ENCODE results near the gene CARMIL1.

Gene CARMIL1

DNA sequence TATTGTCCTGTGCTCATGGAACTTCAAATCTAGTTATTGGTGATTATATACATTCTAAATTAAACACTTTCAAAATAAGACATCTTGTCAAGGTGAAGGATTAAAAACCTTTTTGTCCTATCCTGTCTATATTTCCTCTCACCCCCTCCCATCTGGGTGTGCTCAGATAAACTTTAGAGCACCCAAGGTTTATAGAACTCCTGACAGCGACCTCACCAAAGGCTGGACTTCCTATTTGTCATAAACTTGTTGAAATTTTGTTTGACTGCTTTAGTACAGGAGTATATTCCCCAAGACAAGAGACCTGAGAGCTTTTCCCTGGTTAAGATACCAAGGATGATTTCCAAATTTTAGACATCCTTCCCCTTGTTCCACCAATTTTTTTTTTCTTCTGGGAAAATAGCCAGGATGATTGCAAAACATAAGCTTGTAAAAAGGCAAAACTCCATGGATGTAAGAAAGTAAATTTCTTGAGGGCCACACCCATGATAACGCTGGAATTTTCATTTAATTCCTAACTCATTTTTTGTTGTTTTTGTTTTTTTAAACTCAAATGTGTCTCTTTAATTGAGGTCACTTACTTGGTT is 33.0 kb downstream of the CARMIL1 start:
- peak; percentile 21 for DNase-seq (ENCODE audit: low read depth)
- TF ChIP-seq, protein P1, sequence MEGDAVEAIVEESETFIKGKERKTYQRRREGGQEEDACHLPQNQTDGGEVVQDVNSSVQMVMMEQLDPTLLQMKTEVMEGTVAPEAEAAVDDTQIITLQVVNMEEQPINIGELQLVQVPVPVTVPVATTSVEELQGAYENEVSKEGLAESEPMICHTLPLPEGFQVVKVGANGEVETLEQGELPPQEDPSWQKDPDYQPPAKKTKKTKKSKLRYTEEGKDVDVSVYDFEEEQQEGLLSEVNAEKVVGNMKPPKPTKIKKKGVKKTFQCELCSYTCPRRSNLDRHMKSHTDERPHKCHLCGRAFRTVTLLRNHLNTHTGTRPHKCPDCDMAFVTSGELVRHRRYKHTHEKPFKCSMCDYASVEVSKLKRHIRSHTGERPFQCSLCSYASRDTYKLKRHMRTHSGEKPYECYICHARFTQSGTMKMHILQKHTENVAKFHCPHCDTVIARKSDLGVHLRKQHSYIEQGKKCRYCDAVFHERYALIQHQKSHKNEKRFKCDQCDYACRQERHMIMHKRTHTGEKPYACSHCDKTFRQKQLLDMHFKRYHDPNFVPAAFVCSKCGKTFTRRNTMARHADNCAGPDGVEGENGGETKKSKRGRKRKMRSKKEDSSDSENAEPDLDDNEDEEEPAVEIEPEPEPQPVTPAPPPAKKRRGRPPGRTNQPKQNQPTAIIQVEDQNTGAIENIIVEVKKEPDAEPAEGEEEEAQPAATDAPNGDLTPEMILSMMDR (conservative IDR thresholded peaks at IDR 0.05; ENCODE audit: low read depth, low read length): no peak
- H3K4me3 ChIP-seq (ENCODE audit: low read depth, low read length): no peak overlapping the region

GRCh38 chr6:25312703-25313102 is 33.5 kb downstream of the CARMIL1 start:
- H3K4me3 ChIP-seq (ENCODE audit: low read depth, low read length): no peak overlapping the region
- DNase-seq (ENCODE audit: low read depth): peak; percentile 47
- TF ChIP-seq, protein P1 (conservative IDR thresholded peaks at IDR 0.05; ENCODE audit: low read depth, low read length): no peak

DNA sequence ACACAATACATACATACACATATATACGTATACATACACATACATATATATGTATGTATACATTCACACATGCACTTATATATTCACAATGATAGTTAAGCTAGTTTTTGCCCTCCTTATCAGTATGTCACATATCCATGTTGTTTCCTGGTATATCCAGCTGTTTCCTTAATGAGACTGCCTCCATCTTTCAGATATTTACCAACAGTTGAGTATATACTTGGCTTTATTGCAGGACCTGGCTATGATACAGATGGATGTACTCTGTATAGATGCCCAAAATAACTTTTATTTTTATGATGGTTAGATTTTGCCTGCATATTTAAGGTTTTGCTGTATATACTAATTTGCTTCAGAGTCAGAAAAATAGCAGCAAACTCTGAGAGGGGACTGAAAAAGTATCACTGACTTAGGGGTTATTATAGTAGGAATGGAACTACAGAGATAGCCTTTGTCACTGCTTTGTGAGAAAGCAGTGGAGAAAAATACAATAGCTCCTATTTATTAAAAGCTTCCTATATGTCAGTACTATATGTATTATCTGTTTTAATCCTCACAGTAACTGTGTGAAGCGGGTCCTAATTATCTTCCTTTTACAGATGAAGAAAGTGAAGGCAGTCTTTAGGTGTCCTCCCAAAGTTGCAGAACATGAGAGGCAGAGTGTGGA is 35.5 kb downstream of the CARMIL1 start:
- no peak for DNase-seq (ENCODE audit: low read depth)
- H3K4me3 ChIP-seq (ENCODE audit: low read depth, low read length): no peak overlapping the region
- TF ChIP-seq, protein P1 (conservative IDR thresholded peaks at IDR 0.05; ENCODE audit: low read depth, low read length): no peak

- no peak for DNase-seq (ENCODE audit: low read depth)
- H3K4me3 ChIP-seq (ENCODE audit: low read depth, low read length): no peak overlapping the region
- TF ChIP-seq, protein P1 (conservative IDR thresholded peaks at IDR 0.05; ENCODE audit: low read depth, low read length): no peak
Observed at GRCh38 chr6:25315194-25316177, 36.3 kb downstream of the CARMIL1 start.

GRCh38 chr6:25316626-25317025 is 37.5 kb downstream of the CARMIL1 start:
- no peak overlapping the region for H3K4me3 ChIP-seq (ENCODE audit: low read depth, low read length)
- no peak for DNase-seq (ENCODE audit: low read depth)
- TF ChIP-seq, protein P1 (conservative IDR thresholded peaks at IDR 0.05; ENCODE audit: low read depth, low read length): no peak

DNA sequence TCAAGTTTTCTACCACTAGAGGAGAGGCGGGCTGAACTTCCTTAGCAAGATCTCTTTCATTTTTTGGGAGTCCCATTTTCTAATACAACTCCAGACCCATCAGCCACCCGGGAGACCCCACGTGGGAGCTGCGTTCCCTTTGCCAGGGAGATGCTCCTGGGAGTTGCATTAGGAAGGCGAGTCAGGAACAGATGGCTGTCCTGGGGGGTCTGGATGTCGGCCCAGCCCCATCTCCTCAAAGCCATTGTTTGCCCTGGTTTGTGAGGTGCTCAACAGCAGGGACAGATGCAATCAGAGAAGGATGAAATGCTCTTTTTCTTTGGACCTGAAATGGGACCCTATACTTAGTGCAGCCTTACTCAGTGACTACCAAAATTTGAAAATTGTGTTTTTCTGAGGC is 39.4 kb downstream of the CARMIL1 start:
- no peak for DNase-seq (ENCODE audit: low read depth)
- TF ChIP-seq, protein P1 (conservative IDR thresholded peaks at IDR 0.05; ENCODE audit: low read depth, low read length): no peak
- H3K4me3 ChIP-seq (ENCODE audit: low read depth, low read length): no peak overlapping the region

Data from choroid plexus epithelial cell (primary cell).